GM12864 (cell line): Measurements from ENCODE around the gene ALOX5.
"Not testable (repeated sequence)": the region's sequence is repeated elsewhere in the genome, so short reads cannot be mapped to it uniquely, and the experiment has no call there.

Experiments used
- DNase-seq: peaks from one replicate; pipeline ENCODE4 v3.0.0-alpha.2; 2011; ENCODE audit warnings: low read depth
- H3K4me3 ChIP-seq: 2 replicates; pipeline ENCODE4 v1.5.1; 2011; ENCODE audit warnings: mild to moderate bottlenecking, low read depth, low read length, control low read depth
- TF ChIP-seq, protein P1 (sequence below): IDR thresholded peaks from 2 replicates; pipeline ENCODE4 v1.5.1; 2011; ENCODE audit warnings: low read depth, mild to moderate bottlenecking, moderate library complexity, low read length, control low read depth, inconsistent platforms; ENCODE audit errors: missing control alignments

ALOX5 gene

DNA sequence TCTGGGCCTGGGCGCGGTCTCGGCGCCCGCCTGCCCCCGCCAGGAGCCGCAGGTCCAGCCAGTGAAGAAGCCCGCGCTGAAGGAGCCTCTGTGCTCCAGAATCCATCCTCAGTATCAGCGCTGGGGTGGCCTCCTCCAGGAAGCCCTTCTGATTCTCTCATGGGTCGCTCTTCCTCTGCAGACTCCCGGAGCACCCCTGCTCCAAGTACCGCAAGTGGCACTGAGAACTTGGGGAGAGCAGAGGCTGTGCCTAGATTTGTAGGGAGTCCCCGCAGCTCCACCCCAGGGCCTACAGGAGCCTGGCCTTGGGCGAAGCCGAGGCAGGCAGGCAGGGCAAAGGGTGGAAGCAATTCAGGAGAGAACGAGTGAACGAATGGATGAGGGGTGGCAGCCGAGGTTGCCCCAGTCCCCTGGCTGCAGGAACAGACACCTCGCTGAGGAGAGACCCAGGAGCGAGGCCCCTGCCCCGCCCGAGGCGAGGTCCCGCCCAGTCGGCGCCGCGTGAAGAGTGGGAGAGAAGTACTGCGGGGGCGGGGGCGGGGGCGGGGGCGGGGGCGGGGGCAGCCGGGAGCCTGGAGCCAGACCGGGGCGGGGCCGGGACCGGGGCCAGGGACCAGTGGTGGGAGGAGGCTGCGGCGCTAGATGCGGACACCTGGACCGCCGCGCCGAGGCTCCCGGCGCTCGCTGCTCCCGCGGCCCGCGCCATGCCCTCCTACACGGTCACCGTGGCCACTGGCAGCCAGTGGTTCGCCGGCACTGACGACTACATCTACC lies at the start of gene ALOX5:
ALOX5 (plus strand) TSS at position 641 of the 774 bp plus-strand sequence; CDS start at position 705, 64 bp downstream.
- H3K4me3 ChIP-seq: peak within 1 kb of the TSS; percentile 85
- no peak for DNase-seq
- TF ChIP-seq, protein P1, sequence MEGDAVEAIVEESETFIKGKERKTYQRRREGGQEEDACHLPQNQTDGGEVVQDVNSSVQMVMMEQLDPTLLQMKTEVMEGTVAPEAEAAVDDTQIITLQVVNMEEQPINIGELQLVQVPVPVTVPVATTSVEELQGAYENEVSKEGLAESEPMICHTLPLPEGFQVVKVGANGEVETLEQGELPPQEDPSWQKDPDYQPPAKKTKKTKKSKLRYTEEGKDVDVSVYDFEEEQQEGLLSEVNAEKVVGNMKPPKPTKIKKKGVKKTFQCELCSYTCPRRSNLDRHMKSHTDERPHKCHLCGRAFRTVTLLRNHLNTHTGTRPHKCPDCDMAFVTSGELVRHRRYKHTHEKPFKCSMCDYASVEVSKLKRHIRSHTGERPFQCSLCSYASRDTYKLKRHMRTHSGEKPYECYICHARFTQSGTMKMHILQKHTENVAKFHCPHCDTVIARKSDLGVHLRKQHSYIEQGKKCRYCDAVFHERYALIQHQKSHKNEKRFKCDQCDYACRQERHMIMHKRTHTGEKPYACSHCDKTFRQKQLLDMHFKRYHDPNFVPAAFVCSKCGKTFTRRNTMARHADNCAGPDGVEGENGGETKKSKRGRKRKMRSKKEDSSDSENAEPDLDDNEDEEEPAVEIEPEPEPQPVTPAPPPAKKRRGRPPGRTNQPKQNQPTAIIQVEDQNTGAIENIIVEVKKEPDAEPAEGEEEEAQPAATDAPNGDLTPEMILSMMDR: no peak

DNA sequence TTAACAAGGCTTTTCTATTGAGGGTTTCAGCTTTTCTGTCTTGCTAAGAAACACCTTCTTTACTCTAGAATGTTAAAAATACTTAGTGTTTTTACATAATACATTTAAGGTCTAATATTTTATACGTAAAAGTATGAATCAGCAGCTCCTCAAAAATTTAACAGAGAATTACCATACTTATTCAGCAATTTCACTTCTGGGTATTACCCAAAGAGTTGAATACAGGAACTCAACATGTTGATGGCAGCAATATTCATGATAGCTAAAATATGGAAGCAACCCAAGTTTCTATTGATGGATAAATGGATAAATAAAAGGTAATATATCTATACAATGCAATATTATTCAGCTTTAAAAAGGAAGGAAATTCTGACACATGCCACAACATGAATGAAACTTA lies 48.9 kb upstream of the ALOX5 start:
- no peak for DNase-seq
- TF ChIP-seq, protein P1: no peak
- no peak overlapping the region for H3K4me3 ChIP-seq

DNA sequence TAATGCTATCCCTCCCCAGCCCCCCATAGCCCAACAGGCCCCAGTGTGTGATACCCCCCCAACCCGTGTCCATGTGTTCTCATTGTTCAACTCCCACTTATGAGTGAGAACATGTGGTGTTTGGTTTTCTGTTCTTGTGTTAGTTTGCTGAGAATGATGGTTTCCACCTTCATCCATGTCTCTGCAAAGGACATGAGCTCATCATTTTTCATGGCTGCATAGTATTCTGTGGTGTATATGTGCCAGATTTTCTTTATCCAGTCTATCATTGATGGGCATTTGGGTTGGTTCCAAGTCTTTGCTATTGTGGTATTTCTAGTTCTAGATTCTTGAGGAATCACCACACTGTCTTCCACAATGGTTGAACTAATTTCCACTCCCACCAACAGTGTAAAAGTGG lies 47.2 kb upstream of the ALOX5 start:
- DNase-seq, H3K4me3 ChIP-seq: not testable (repeated sequence)

DNA sequence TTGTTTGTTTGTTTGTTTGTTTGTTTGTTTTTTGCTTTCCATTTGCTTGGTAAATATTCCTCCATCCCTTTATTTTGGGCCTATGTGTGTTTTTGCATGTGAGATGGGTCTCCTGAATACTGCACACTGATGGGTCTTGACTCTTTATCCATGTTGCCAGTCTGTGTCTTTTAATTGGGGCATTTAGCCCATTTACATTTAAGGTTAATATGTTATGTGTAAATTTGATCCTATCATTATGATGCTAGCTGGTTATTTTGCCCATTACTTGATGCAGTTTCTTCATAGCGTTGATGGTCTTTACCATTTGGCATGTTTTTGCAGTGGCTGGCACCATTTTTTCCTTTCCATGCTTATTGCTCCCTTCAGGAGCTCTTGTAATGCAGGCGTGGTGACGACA lies 42.2 kb upstream of the ALOX5 start:
- not testable (repeated sequence) for H3K4me3 ChIP-seq, DNase-seq

DNA sequence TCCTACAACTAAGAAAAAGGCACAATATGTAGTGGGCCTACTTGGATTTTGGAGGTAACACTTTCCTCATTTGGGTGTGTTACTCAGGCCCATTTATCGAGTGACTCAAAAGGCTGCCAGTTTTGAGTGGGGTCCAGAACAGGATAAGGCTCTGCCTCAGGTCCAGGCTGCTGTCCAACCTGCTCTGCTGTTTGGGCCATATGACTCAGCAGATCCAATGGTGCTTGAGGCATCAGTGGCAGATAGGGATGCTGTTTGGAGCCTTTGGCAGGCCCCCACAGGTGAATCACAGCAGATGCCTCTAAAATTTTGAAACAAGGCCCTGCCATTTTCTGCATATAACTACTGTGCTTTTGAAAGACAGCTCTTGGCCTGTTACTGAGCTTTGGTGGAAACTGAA lies 34.1 kb upstream of the ALOX5 start:
- no peak overlapping the region for H3K4me3 ChIP-seq
- no peak for DNase-seq
- TF ChIP-seq, protein P1: no peak

DNA sequence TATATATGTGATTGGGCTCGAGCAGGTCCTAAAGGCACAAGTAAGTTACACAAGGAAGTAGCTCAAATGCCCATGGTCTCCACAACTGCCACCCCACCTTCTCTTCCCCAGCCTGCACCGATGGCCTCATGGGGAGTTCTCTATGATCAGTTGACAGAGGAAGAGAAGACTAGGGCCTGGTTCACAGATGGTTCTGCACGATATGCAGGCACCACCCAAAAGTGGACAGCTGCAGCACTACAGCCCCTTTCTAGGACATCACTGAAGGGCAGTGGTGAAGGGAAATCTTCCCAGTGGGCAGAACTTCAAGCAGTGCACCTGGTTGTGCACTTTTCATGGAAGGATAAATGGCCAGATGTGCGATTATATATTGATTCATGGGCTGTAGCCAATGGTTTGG lies 33.6 kb upstream of the ALOX5 start:
- H3K4me3 ChIP-seq, DNase-seq: not testable (repeated sequence)

DNA sequence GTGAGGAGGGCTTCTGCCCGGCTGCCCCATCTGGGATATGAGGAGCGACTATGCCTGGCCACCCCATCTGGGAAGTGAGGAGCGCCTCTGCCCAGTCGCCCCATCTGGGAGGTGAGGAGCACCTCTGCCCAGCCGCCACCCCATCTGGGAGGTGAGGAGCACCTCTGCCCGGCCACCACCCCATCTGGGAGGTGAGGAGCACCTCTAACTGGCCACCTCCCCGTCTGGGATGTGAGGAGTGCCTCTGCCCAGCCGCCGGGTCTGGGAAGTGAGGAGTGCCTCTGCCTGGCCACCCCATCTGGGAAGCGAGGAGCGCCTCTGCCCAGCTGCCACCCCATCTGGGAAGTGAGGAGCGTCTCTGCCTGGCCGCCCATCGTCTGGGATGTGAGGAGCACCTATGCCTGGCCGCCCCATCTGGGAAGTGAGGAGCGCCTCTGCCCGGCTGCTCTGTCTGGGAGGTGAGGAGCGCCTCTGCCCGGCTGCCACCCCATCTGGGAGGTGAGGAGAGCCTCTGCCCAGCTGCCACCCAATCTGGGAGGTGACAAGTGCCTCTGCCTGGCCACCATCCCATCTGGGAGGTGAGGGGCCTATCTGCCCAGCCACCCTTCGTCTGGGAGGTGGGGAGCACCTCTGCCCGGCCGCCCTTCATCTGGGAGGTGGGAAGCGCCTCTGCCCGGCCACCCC lies 27.2 kb upstream of the ALOX5 start:
- H3K4me3 ChIP-seq: not testable (repeated sequence)

DNA sequence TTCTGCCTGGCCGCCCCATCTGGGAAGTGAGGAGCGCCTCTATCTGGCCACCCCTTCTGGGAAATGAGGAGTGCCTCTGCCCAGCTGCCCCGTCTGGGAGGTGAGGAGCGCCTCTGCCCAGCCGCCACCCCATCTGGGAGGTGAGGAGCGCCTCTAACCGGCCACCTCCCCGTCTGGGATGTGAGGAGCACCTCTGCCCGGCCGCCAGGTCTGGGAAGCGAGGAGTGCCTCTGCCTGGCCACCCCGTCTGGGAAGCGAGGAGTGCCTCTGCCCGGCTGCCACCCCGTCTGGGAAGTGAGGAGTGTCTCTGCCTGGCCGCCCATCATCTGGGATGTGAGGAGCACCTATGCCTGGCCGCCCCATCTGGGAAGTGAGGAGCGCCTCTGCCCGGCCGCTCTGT lies 26.6 kb upstream of the ALOX5 start:
- not testable (repeated sequence) for H3K4me3 ChIP-seq, DNase-seq

More for the DNA sequence above, 27.2 kb upstream of the ALOX5 start:
- not testable (repeated sequence) for DNase-seq

DNA sequence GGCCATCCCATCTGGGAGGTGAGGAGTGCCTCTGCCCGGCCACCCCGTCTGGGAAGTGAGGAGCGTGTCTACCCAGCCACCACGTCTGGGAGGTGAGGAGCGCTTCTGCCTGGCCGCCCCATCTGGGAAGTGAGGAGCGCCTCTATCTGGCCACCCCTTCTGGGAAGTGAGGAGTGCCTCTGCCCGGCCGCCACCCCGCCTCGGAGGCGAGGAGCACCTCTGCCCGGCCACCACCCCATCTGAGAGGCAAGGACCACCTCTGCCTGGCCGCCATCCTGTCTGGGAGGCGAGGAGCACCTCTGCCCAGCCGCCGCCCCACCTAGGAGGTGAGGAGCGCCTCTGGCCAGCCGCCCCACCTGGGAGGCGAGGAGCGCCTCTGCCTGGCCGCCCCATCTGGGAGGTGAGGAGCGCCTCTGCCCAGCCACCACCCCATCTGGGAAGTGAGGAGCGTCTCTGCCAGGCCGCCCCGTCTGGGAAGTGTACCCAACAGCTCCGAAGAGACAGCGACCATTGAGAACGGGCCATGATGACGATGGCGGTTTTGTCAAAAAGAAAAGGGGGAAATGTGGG lies 25.7 kb upstream of the ALOX5 start:
- not testable (repeated sequence) for H3K4me3 ChIP-seq, DNase-seq

DNA sequence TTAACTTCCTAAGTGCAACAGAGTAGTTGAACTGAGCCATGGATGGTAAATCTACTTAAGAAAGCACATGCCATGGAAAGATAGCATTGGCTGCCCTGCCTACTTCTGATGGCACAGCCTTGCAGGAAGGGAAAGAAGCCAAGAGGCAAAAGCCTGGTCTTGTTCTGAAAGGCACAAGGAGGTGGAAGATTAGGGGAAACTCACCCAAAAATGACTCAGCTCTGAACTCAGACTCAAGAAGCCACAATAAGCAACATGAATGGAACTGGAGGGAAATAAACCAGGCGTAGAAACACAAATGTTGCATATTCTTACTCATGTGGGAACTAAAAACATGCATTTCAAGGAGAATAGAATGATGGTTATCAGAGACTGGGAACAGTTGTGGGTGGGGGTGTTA lies 20.8 kb upstream of the ALOX5 start:
- DNase-seq: no peak
- H3K4me3 ChIP-seq: no peak overlapping the region
- TF ChIP-seq, protein P1: no peak
